GM12892 (cell line): Measurements from ENCODE around the gene CST9.
"Not testable (repeated sequence)": the region's sequence is repeated elsewhere in the genome, so short reads cannot be mapped to it uniquely, and the experiment has no call there.

Source experiments
- DNase-seq: peaks from one replicate; pipeline ENCODE4 v3.0.0; 2011; ENCODE audit not compliant: insufficient read length
- FAIRE-seq: peaks from 2 replicates; lab custom pipeline; 2011; peaks lifted over from hg19 to GRCh38; lab: Jason Lieb, UNC
- POLR2A ChIP-seq: IDR thresholded peaks from 2 replicates; pipeline ENCODE4 v1.6.1; 2011; ENCODE audit warnings: low read depth, low read length, control low read depth
- POLR2AphosphoS5 ChIP-seq: IDR thresholded peaks from 2 replicates; pipeline ENCODE4 v1.6.1; 2011; ENCODE audit warnings: low read depth, low read length, control low read depth
- TAF1 ChIP-seq: IDR thresholded peaks from 2 replicates; pipeline ENCODE4 v1.6.1; 2011; ENCODE audit warnings: low read depth, mild to moderate bottlenecking, control low read depth, low read length, borderline replicate concordance

Gene CST9

DNA sequence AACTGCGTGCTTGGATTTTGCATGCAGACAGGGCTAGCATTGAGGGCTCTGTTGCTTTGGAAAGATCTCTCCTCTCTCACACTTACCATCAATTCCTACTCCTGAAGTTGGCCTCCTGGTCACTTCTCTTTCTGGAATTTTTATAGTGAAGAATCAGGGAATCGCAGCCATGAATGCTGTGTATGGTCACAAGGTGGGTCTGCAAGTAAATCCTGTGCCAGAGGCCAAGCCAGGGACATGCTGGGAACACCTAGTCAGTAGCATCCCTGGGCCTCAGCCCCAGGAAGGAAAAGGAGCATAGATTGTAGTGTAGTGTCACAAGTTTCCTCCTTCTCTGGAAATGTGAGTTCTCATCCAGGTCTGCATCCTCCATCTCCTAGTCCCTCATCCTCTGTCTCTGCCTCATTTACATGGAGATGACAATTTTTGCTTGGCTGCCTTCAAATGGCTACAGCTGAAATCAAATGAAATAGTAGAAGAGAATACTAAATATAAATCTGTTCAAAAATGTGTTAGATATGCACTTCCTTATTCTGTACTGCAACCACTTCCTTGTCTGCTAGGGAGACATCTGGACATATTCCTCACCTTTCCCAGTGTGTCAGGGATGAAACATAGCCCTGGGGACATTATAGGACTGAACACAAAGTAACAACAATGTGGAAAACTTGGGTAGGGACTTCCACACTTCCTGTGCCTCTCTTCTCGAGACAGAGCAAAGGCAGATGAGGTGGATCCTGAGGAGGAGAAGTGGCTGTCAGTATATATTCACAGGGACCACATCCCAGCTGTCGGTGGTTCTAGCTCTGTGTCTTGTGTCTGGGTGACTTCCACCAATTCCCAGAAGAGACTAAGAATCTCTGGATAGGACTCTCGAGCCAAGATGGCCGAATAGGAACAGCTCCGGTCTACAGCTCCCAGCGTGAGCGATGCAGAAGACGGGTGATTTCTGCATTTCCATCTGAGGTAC is 17.0 kb downstream of the CST9 start:
- FAIRE-seq (no peak), DNase-seq (no peak)
- TF ChIP-seq TAF1 (no peak), POLR2A (no peak), POLR2AphosphoS5 (no peak)

DNA sequence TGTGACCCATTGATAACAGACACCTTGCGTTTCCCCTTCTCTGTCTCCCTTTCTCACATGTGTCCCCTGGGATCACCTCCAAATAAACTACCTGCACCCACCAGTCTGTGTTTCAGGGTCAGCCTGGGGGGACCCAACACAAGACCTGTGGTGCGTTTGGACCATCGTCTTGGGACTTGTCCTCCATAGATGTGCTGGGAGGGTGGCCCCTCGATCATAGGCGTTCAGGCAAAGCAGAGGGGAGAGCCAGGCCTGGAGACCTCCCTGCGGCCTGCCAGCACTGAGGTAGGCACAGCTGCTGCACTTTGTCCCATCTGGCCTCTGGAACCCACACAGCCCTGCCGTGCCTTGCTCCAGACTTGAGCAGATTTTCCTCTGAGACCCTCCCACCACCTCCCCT is 18.1 kb downstream of the CST9 start:
- FAIRE-seq: no peak
- no peak for TF ChIP-seq POLR2A
- TF ChIP-seq TAF1: no peak
- TF ChIP-seq POLR2AphosphoS5: no peak
- no peak for DNase-seq

DNA sequence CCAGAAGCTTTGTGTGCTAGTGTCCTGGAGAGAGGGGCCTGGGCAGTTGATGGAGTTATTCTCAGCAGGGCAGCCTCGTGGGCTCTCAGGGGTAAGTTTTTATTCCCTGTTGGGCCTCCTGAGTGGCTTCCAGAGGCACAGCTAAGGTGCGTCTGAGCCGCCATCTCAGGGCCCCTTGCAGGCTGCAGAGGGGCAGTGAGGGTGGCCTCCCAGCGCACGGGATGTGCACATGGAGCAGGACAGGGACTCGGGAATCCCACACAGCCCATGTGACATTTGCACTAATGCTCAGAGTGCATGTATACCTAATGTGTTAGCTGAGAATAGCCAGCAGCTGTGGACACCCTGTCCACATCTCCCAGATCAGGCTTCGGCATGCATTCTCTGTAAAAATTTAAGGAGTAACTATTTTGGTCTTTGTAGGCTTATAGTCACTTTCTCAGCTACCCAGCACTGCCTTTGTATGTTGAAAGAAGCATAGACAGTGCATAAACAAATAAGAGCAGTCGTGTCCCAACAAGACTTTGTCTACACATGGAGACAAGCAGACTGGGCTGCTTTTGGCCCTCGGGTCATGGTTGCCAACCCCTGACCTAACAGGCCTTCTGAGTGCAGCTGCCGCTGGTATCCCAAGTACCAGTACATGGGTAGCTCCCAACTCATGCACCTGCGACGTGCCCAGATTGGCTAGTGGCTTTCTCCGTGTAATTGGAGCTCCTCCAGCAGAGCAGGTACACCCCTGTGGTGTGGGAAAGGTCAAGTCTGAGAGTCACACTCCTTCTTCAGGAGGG is 18.8 kb downstream of the CST9 start:
- TF ChIP-seq POLR2AphosphoS5 (no peak), POLR2A (no peak), TAF1 (no peak)
- no peak for FAIRE-seq
- no peak for DNase-seq

DNA sequence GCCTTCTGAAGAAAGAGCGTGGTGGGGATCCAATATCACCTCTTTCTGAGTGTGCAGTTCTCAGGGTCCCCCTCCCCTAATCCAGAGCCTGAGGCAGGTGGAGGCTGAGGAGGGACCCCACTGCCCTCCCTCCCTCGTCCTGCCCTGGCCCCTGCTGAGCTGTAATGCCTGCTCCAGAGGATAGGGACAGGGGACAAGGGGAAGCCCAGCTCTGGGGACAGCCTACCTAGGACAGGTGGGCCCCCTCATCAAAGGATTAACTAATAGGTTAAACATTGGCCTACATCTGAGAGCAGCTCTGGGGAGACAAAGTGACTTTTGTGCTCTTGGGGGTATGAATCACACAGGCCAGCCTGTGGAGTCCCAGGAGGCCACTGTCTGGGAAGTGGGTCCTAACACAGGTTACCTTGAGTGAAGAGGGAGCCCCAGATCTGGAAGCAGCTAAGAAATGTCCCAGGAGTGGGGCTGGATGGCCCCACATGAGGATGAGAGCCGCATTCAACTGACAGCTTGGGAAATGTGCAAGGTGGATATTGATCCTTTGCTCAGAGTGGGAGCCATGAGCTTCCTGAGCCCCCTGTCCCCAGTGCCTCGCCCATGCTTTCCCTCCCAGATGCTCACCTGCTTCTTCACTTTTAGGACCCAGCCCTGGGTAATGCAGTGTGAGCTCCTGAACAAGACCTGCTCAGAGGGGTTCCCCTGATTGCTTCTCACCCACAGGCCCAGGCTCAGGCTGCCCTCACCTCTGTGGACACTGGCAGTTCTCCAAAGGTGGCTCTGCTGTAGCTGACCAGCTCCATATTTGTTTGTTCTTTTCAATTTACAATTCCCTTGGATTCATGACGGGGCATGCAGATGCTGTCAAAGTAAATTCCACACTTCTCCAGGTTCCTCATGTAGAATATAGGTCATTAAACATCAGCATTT is 19.6 kb downstream of the CST9 start:
- TF ChIP-seq TAF1 (no peak), POLR2AphosphoS5 (no peak), POLR2A (no peak)
- FAIRE-seq (no peak), DNase-seq (no peak)

DNA sequence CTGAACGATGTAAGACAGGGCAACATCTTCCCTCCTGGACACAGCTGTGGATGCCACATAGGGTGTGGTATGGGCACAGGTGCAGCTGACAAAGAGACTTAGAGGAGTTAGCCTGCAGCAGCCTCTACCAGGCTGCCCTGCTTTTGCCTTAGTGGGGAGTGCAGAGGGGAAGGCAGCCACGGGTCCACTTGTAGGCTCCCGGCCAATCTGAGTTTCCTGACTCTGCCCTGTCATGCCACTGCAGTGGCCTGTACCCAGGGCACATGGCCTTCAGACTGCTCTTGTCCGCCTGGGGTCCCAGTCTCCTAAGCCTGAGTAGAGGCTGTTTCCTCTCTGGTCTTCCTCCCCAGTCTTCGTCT is 20.3 kb downstream of the CST9 start:
- TF ChIP-seq POLR2AphosphoS5 (no peak), POLR2A (no peak), TAF1 (no peak)
- no peak for FAIRE-seq

DNA sequence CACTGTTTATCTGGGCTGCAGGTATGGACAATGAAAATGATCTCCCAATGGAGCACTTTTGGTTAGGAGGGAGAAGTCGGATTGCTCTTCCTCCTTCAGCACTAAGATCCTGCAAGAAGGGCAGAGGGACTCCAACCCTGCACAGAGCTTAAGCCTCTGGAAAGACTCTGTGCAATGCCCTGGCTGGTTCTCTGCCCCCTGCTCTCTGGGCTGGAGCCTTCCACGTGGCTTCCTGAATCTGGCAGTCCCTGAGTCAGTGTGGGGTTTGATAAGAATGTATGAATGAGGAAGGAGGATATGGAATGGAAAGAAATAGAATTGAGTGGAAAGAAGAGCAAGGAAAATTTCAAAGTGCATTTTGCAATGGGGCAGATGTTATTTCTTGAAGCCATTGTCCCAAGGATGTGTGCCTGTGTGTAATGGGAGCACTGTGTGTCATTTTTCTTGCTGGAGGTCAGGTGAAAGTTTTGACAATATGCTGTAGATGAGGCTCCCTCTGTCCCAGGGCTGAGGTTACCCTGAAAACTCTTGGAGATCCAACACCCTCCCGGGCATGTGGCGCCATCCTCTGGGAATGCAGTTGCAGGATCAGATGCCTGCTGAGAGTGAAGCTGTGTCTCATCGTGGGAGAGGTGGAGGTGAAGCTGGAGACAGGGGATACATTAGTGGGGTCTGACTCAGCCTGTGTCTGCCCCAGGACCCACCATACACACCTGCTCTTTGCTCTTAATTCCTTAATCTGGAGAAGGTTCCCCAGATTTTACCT is 21.1 kb downstream of the CST9 start:
- DNase-seq (no peak), FAIRE-seq (no peak)
- TF ChIP-seq TAF1: no peak
- no peak for TF ChIP-seq POLR2AphosphoS5
- no peak for TF ChIP-seq POLR2A

More for the DNA sequence above, 20.3 kb downstream of the CST9 start:
- DNase-seq: no peak

DNA sequence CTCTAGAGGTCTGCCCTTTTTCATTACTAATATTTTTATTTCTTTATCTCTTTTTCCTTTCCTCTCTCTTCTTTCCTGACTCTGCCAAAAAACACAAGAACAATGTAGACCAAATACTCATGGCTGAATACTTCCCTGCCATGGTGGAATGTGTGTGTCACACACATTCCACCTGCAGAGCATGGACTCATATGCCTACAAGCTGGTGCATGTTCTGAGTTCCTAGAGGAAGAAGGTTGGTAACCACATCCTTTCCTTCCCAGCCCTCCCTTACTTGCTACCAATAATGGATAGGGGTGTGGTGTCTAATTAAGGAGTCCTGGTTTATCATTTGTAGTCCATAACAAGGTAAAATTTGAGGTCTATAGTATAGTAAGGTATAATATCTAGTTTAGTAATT is 22.2 kb downstream of the CST9 start:
- TF ChIP-seq TAF1 (no peak), POLR2A (no peak), POLR2AphosphoS5 (no peak)
- DNase-seq (no peak), FAIRE-seq (no peak)

DNA sequence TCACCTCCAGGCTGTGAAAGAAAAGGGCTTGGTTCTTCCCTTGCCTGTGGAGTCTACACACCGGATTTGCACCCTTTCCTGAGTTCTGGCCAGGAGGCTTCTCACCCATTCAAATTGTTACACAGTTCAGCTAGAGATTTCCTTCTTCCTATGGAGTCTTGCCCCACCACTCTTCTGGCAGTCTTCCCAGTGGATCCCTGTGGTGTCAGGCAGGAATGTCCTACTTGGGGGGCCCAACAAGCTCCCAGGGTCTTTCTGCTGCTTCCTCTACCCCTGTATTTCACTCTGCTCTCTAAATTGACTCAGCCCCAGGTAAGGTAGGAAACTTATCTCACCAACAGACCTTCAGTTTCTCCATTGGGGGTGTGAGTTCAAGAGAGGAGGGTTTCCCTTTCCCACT is 23.4 kb downstream of the CST9 start:
- no peak for TF ChIP-seq POLR2A
- no peak for TF ChIP-seq POLR2AphosphoS5
- TF ChIP-seq TAF1: no peak
- FAIRE-seq (no peak), DNase-seq (no peak)

DNA sequence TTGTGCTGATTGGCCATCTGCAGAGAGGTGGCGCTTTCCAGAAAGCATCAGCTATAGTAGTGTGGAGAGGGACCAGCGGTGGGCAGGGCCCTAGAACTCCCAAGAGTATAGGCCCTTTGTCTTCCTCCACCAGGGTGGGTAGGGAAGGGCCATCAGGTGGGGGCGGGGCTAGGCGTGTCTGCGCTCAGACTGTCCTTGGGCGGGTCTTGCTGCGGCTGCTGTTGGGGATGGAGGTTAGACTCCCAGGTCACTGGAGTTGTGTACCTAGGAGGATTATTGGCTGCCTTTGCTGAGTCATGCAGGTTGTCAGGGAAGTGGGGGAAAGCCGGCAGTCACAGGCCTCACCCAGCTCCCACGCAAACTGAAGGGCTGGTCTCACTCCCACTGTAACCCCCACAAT is 23.9 kb downstream of the CST9 start:
- FAIRE-seq, DNase-seq: not testable (repeated sequence)

DNA sequence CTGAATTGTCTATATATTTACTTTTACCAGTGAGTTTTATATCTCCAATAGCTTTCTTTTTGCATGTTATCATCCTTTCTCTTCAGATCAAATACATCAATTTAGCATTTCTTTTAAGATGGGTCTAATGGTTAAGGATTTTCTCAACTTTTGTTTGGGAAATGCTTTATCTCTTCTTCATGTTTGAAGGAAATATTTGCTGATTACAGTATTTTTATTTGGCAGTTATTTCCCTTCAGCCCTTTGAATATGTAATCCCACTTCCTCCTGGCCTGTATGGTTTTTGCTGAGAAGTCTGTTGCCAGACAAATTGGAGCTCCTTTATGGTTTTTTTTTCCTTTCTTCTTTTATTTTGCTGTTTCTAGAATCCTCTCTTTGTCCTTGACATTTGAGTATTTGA is 30.7 kb downstream of the CST9 start:
- no peak for FAIRE-seq
- no peak for DNase-seq

More for the DNA sequence above, 30.7 kb downstream of the CST9 start:
- TF ChIP-seq POLR2AphosphoS5: no peak
